ELF-1 (cell line): ENCODE measurements around the gene NR4A2.

Source experiments
- DNase-seq: peaks from one replicate; pipeline ENCODE4 v3.0.0-alpha.2; 2016; ENCODE audit warnings: low read depth, low spot score

Gene NR4A2

DNA sequence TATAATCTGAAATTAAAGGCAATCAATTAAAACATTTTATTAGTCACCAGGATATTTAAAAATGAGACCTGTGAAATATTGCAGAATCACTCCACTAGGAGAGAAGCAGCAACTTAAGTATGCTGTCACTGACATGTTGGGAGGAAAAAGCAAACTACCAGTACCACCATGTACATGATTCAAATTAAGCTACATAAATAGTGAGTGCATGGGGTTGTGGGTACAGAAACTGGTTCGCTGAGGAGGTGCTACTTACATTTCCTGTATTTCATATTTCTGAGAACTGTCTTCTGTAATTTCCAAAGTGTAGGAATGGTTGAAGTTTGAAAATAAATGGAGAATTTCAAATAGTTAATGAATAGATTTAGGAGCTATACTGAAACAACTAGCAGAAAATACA, 7.9 kb upstream of the NR4A2 start:
- DNase-seq: no peak

DNA sequence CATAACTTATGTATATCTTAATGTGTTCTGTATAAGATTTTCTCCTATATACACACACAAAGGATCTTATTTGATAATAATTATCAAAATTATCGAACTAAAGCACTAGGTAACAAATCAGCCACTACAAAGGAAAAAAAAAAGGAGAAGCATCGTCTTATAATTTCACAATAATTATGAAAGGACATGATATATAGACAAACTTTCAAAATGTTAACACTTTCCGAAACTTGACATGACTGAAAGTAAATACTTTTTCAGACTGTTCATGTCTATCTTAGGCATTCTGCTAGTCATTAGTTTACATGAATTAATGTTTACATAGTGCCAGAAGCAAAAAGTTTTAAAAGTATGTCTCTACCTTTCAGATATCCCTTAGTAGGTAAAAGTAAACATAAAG, 7.3 kb upstream of the NR4A2 start:
- no peak for DNase-seq

DNA sequence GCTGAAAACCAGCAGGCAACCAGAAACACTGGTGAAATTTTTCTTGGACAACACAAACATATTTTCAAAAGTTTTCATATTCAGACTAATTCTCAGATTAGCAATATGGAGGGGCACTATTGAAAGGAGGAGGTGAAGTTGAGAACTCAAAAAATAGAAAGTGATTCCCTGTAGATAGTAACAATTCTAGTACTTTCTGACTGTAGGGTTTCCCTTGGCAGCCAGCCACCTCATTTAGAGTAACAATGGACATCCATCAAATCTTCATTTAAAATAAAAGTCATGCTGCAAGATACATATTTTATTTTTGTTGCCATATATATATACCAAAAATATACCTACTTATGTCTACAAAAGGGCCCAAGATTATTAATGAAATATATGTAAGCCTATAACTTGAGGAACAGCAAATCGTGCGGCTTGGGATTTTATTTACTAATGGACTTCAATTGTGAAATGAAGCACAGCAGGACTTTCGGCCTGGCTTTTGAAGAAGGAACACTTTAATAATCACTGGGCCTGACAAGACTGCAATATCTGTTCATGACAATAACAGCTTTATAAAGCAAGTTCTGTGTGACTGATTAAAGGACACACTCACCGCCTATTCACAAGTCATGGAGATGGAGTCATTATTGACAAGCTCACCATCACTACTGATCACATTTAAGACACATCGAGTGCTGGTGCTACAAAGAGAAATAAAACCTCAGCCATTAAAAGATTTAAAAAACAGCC, 6.8 kb upstream of the NR4A2 start:
- DNase-seq: no peak

DNA sequence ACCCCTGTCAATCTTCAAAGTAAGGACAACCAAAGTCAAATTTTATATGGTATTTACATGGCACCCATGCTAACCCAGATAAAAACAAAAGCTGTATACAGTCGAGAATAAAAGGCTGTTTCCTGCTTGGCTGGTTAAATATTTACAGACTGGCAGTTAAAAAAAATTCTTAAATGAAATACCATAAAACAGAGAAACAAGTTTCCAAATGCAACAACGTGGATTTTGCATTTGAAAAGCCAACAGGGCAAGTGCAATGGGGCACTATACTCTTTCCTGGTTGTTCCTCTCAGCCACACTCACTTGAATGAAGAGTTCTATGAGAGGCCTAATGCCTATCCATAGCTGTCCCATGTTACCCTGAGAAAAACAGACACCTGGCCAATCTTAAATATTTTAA, 6.1 kb upstream of the NR4A2 start:
- DNase-seq: no peak

DNA sequence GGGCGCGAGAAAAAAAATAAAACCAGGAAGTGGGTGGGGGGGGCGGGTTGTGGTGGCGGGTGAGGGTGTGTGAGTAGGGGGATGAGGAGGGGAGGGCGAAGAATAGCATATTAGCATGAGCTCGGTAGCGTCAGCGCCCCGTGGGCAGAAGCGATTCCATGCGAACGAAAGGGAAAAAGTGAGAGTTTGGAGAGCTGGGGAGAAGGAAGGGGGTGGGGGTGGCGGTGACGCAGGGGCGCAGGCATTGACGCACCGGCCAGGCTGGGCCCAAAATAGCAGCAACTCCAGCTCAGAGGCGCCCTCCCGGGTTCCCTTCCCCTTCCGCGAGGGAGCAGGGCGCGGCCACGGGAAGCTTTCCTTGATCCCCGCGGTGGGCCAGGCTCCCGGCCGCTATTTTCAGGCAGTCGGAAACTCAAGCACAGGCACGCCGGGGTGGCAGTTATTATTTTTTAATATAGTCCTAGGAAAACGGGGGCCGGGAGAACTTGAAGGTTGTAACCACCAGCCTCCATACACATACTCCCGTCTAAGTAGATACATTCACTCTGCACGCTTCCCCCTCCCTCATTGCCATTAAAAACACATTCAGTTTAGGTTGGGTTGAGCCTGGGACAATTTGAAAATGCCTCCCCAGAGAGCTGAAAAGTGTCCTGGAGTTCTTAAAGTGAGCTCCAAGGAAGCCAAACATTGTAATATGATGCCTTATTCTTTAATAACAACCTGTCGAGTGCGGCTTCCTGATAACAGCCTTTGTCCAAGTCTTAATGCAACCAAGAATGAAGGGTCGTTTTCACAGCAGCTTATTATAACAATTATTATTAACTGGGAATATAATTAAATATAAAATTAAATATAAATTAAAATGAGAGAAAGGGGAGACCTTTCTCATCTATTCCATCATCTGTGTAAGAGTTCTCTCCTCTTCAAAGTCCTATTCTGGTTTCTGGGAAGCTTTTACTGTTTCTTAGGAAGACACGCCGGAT, 2.3 kb upstream of the NR4A2 start:
- DNase-seq: peak; percentile 64

DNA sequence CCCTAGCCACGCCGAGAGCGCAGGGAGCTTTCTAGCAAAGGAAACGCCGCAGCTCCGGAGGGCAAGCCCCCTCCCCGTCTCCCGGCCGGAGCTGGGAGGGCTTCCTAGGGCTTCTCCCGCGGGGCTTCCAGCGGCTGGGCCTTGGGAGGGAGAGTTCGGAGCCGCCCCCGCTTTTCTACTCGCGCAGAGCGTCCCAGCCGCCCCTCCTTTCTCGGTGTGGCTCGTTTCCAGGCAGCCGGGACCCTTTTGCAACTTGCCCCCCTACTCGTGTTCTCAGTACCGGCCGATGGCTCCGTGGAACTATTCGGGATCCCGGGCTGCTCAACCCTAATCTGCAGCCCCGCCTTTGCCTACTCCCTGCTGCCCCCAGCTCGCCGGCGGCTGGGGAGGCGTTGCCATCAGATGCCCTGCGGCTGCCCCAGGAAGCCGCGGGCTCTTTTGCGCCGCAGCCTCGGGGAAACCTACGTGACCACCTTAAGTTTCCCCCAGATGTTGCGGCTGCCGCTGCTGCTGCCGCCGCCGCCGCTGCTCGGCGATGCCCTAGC, 1.5 kb upstream of the NR4A2 start:
- peak; percentile 80 for DNase-seq

DNA sequence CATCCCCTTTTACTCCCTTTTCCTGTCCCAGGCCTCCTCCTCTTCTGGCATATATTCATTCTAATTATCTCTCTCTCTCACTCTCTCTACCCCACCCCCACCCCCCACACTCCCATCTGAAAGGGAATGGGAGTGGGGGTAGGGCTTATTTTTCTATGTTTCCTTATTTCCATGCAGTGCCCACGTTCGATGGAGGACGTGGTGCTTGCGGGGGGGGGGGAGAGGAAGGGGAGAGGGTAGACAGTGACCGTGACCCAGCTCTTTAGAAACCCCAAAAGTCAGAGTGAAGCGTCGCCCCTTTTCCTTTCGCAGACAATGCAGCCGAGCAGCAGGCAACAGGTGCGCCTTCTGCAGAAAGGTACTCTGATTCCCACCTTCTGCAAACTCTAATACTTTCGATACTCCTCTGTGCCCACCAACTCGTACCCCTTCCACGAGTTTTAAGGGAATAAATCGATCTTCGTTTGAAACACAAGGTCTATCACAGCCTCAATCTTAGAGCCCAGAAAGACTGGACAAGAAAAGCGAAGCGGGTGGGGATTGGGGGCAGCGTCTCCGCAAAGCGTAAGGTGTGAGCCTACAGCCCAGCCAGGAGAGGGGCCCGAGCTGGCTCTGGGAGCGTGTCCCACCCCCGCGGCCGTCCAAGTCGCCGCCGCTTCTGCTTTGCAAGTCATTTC, 891 bp upstream of the NR4A2 start:
- no peak for DNase-seq

DNA sequence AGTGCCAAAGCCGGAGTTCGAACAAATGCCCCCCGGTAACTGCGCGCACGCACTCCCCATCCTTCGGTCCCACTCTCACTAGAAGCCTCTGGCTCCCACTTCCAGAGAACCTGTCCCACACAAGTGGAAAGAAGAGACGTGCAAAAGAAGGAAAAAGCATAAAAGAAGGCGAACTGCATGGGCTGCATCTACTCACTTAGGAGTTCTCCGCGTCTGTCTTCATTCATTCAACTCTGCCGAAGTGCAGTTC, 312 bp downstream of the NR4A2 start:
- DNase-seq: no peak

DNA sequence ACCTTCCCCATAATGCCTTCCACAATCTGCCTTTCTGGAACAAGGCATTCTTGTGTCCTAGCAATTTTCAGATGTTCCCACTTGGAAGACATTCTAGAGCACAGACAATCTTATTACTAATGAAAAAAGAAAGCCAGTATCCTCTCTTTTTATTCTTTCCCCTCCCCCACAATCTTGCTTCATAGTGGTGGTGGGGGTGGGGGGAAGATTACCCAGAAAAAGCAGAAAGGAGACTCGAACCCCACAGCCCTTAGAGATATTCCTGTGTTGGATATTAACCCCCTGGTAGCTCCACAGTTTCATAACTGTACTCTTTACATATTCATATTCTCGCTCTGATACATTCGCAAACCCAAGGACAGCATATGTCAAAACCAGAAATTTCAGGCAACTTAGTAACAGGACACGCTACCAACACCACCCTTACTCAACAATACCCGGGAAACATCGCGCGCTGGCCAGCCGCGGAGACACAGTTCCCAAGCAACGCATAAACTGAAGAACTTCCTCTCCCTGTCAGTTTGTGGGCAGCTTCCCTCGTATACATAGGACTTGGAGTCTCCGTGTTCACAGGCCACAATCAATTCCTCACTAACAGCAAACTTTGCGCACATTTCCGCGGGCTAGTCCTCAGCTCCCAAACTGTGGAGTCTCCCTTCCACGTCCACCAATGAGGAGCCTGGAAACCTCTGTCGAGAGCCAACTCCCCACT, 793 bp downstream of the NR4A2 start:
- DNase-seq: peak; percentile 53

DNA sequence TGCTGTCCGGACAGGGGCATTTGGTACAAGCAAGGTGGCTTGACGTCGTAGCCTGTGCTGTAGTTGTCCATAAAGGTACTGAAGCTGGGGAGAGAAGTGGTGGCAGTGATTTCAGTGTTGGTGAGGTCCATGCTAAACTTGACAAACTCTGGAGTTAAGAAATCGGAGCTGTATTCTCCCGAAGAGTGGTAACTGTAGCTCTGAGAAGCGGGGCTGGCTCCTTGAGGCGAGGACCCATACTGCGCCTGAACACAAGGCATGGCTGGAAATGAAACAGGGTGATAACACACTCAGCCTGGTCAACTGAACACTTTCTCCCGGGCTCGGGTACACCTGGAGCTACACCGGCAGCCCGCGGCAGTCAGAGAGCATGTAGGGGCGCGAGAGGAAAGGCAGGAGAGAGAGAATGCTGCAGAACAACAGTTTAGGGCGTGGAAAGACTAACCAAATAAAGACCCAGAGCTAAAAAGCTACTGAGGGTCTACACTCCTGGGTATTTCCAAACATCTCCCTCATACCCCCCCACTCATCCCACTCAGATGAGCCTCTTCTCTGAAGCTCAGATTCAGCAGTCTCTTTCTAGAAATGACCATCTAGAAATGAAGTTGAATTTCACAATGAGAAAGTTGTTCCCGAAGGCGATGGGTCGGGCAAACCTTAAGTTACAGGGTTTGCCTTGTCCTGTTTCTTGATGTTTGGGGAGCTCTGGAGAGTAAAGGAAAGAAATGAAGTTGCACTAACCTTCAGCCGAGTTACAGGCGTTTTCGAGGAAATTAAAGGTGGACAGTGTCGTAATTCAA, 2.4 kb downstream of the NR4A2 start:
- peak; percentile 25 for DNase-seq

DNA sequence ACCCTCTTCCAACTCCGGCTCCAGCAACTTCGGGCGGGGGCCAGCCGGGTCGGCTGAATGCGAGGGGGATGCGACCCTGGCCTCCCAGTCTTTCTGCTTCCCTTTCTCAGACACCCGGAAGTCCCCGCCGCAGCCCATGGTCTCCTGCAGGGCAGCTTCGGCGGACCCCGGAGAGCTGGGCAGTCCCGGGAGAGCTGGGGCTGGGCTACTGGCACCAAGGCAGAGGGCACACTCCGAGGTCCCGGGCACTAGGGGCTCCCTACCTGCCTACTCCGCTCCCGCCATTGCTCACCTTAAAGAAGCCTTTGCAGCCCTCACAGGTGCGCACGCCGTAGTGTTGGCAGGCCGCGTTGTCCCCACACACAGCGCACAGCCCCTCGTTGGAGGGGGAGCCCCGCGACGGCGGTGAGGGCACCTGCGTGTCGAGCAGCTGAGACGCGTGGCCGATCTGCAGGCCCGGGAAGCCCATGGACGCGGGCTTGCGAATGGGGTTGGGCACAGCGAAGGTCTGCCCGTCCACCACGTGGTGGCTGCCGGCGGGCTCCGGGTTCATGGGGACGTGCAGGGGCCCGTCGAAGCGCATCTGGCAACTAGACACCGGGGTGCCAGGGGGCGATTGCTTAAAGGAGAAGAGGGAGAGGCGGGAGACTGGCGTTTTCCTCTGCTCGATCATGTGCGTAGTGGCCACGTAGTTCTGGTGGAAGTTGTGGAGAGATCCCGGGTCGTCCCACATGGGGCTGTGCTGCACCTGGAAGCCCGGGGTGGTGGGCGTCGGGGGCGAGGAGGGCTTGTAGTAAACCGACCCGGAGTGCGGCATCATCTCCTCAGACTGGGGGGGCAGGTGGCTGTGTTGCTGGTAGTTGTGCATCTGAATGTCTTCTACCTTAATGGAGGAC, 3.2 kb downstream of the NR4A2 start:
- DNase-seq: peak; percentile 55

DNA sequence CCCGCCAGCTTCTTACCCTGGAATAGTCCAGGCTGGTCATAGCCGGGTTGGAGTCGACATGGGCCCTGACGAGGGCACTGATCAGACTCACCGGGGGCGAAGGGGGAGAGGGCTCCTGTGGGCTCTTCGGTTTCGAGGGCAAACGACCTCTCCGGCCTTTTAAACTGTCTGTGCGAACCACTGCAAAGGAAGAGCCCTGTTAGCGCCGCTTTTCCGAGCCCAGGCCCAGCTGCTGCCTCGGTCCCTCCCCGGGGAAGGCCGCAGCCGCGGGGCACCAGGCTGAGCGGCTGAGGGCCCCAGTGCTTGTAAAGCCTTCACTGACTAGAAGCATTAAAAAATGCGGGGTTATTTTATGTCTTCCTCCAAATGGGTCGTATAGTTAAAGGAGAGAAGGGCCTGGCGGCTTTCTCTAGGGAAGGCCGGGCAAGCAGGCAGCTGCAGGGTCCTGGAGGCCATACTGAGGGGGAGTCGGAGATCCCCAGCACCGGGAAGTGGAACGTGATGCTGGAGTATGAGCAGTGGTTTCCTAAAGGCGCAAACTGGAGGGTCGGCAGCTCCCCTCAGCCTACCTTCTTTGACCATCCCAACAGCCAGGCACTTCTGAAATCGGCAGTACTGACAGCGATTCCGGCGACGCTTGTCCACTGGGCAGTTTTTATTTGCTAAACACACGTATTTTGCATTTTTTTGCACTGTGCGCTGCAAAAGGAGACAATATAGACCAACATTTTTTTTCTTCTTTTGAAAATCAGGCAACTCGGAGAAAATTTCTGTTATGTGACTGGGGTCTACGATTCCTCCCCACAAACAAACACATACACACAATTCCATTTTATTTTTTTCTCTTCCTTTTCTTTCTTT, 4.5 kb downstream of the NR4A2 start:
- DNase-seq: peak; percentile 42

DNA sequence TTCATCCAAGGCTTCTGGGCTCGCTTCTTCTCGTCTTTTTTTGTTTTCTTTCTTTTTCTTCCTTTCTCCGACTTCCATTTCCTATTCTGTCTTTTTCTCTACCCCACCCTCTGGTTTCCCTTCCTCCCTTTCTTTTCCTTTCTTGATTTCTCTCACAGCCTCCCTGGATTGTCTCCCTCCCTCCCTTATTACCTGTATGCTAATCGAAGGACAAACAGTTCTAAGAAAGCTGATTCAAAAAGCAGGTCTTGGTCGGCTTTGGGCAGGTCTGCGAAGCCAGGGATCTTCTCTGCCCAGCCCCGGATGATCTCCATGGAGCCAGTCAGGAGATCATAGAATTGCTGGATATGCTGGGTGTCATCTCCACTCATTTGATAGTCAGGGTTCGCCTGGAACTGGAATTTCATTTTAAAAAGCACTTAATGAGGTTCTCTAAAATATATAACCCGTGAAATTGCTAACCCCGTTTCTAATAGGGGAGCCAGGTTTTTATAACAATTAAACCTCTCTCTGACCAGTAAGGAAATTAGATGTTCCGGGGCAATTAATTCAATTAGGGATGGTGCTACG, 5.9 kb downstream of the NR4A2 start:
- no peak for DNase-seq

DNA sequence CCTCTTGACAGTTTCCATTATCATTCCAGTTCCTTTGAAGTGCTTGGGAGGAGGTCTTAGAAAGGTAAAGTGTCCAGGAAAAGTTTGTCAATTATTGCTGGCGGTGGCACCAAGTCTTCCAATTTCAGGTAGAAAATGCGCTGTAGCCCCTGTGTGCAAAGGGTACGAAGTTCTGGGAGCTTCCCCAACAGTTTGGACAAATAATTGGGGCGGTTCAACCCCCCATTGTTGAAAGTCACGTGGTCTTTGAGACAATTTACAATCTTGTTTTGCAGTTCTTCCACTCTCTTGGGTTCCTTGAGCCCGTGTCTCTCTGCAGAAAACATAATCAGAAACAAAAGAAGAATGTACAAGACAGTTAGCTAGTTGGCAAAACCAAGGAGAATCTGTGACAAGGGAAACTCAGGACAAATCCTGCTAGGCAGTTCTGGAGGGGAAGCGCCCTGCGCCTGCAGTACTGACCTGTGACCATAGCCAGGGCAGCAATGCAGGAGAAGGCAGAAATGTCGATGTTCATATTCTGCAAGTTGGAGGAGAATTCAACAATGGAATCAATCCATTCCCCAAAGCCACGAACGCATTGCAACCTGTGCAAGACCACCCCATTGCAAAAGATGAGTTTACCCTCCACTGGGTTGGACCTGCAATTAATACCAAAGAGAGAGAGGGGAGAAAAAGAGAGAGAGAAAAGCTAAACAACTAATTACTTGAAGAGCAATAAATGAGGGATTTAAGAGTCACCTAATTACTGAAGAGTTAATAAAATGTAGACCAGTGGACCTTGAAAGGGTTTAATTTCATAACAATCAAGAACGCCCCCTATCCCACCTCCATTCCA, 6.6 kb downstream of the NR4A2 start:
- DNase-seq: no peak

DNA sequence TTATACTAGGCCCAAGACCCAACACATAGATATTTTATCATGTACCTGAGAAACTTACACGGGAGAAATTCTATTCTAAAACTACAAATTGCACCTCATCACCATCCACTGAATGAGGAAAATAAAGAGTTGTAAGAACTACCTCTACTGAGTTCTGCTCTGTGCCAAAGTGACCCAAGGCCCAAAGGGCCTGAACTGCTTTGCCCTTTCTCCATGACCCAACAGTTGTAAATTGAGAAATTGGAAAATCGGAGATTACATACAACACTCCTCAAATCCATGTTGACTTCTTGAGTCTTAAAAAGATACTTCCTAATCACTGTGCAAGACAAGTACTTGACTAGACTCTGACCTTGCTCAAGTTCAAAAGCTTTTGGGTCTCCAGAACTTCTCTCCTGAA, 8.8 kb downstream of the NR4A2 start:
- no peak for DNase-seq

DNA sequence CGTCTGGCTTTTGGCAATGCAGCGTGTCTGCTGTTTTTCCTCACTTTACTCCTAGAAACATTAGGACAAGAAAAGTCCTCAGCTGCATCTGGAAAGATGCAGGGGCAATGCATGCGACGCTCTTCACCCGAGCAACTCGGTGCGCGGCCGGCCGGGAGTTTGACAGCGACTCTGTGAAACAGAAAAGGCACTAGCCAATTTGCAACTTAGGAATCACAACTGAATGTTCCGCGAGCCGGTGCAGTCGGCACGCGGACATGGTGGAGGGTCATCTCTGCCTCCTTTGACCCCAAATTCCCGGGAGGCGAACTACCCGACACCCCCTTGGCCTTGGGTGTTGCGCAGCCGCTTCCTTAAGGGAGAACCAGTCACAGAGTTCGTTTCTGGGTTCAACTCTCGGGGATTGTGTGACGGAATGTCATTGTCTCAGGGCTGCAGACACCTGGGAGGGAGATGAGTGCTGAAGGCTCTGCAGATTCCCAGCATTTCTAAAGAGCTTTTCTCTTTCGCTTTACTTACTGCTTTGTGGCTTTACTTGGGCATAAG, 9.8 kb downstream of the NR4A2 start:
- peak; percentile 56 for DNase-seq

DNA sequence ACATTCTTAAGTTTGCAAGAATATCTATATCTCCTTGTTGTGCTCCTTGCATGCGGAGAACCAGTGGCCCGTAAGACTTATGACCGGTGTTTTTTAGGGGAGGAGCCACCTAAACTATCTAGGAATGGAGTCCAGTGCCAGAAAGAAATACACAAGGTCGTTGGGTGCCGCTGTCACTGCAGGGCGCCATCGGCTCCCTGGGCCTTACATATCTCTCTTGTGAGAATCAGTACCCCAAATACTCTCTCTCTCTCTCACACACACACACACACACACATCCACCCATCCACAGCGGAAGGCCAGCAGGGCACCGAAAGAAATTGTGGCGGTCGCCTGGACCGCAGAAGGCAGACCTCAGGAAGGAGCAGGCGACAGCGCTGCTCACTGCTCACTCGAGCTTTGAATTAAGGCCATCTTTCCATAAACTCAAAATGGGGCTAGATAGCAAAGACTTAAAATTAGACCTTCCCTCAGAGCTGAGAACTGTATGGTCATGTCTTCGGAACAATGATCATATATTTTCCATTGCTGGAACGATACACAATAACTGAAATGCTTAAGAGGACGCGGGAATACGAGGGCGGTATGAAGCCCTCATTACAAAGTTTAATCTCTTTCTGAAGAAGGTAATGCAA, 10.4 kb downstream of the NR4A2 start:
- peak; percentile 33 for DNase-seq
